ENCODE measurements around the gene PRR33. TPM values are rescaled to one million over a fixed set of nuclear protein-coding genes. Genes with fewer than 3 reads are reported as not detected.

PRR33 gene
- total RNA-seq, 1 experiment from 2014 or later, result not detected

DNA sequence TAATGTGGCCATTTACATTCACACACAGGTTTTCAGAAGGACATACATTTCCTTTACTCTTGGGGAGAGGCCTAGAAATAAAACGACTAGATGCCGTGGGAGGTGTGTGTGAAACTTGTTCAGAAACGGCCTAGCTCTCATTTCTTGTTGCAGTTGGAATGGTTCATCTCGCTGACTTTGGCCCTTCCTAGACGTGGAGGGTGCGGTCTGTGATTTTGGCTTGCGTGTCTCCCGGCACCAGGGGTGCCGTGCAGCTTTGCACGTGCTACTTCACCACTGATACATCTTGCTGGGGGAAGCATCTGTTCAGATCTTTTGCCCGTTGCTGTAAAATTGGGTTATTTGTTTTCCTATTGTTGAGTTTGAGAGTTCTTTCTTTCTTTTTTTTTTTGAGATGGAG, 3.1 kb upstream of the PRR33 start (continued):
- TF ChIP-seq SP1 (IDR thresholded peaks at IDR 0.05; ENCODE audit: low read depth) (no peak), CBX3 (IDR thresholded peaks at IDR 0.05; ENCODE audit: low read depth) (no peak), EZH2phosphoT487 (IDR thresholded peaks at IDR 0.05; ENCODE audit: borderline replicate concordance) (no peak), EGR1 (IDR thresholded peaks at IDR 0.05; ENCODE audit: low read depth) (no peak), CEBPB (IDR thresholded peaks at IDR 0.05; ENCODE audit: low read depth) (no peak), FOSL1 (IDR thresholded peaks at IDR 0.05; ENCODE audit: low read depth) (no peak)
- TF ChIP-seq, protein P1, sequence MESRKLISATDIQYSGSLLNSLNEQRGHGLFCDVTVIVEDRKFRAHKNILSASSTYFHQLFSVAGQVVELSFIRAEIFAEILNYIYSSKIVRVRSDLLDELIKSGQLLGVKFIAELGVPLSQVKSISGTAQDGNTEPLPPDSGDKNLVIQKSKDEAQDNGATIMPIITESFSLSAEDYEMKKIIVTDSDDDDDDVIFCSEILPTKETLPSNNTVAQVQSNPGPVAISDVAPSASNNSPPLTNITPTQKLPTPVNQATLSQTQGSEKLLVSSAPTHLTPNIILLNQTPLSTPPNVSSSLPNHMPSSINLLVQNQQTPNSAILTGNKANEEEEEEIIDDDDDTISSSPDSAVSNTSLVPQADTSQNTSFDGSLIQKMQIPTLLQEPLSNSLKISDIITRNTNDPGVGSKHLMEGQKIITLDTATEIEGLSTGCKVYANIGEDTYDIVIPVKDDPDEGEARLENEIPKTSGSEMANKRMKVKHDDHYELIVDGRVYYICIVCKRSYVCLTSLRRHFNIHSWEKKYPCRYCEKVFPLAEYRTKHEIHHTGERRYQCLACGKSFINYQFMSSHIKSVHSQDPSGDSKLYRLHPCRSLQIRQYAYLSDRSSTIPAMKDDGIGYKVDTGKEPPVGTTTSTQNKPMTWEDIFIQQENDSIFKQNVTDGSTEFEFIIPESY (IDR thresholded peaks at IDR 0.05; ENCODE audit: extremely low read depth, insufficient replicate concordance, low read length), result no peak

DNA sequence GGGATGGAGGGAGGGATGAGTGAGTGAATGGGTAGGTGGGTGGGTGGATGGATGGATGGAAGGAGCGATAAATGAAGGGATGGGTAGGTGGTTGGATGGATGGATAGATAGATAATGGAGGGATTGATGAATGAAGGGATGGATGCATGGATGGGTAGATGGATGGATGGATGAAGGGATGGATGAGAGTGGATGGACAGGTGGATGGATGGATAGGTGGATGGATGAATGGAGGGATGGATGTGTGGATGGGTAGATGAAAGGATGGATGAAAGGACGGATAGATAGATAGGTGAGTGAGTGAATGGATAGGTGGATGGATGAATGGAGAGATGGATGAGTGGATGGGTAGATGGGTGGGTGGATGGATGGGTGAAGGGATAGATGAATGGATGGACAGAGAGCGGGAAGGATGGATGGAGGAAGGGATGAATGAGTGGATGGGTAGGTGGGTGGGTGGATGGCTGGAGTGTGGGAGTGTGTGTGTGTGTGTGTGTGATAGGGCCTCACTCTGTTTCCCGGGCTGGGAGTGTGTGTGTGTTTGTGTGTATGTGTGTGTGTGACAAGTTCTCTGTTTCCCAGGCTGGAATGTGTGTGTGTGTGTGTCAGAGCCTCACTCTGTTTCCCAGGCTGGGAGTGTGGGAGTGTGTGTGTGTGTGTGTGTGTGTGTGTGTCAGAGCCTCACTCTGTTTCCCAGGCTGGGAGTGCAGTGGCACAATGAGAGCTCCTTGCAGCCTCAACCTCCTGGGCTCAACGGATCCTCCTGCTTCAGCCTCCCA, 2.1 kb upstream of the PRR33 start:
- ATAC-seq (no peak), DNase-seq (ENCODE audit: low read depth, low spot score) (no peak)
- no peak overlapping the region for H3K4me3 ChIP-seq (replicated peaks in 1 of 2; ENCODE audit: low read depth in 1 of 2, low read length in 2 of 2)
- ChIA-PET RAD21 (ENCODE audit: low non-redundant PET in 1 of 2, low total read pairs in 2 of 2, uncharacterized antibody in 2 of 2, unreplicated experiment in 2 of 2) (no interaction called here), POLR2A (no interaction called here), CTCF (no interaction called here)
- no peak overlapping the region for H2AFZ ChIP-seq (ENCODE audit: low read depth, low read length, poor library complexity, severe bottlenecking)
- no peaks in the 10 kb centered on the region for H3K4me1 ChIP-seq (ENCODE audit: control insufficient read depth in 1 of 2, insufficient read depth in 2 of 2, low read length in 2 of 2)
- TF ChIP-seq, protein P2, sequence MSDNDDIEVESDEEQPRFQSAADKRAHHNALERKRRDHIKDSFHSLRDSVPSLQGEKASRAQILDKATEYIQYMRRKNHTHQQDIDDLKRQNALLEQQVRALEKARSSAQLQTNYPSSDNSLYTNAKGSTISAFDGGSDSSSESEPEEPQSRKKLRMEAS (IDR thresholded peaks at IDR 0.05), result no peak
- TF ChIP-seq FOSL1 (IDR thresholded peaks at IDR 0.05; ENCODE audit: low read depth) (no peak), JUND (IDR thresholded peaks at IDR 0.05) (no peak), SIN3A (IDR thresholded peaks at IDR 0.05; ENCODE audit: low read depth) (no peak), POLR2AphosphoS5 (IDR thresholded peaks at IDR 0.05; ENCODE audit: low read depth, low read length) (no peak), EZH2phosphoT487 (IDR thresholded peaks at IDR 0.05; ENCODE audit: borderline replicate concordance) (no peak), CBX3 (IDR thresholded peaks at IDR 0.05; ENCODE audit: low read depth) (no peak), ATF3 (IDR thresholded peaks at IDR 0.05) (no peak), EGR1 (IDR thresholded peaks at IDR 0.05; ENCODE audit: low read depth) (no peak)
- TF ChIP-seq, protein P3, sequence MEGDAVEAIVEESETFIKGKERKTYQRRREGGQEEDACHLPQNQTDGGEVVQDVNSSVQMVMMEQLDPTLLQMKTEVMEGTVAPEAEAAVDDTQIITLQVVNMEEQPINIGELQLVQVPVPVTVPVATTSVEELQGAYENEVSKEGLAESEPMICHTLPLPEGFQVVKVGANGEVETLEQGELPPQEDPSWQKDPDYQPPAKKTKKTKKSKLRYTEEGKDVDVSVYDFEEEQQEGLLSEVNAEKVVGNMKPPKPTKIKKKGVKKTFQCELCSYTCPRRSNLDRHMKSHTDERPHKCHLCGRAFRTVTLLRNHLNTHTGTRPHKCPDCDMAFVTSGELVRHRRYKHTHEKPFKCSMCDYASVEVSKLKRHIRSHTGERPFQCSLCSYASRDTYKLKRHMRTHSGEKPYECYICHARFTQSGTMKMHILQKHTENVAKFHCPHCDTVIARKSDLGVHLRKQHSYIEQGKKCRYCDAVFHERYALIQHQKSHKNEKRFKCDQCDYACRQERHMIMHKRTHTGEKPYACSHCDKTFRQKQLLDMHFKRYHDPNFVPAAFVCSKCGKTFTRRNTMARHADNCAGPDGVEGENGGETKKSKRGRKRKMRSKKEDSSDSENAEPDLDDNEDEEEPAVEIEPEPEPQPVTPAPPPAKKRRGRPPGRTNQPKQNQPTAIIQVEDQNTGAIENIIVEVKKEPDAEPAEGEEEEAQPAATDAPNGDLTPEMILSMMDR (IDR thresholded peaks at IDR 0.05 in 2 of 3, conservative IDR thresholded peaks at IDR 0.05 in 1 of 3; ENCODE audit: borderline replicate concordance in 1 of 3, insufficient read depth in 1 of 3, low read depth in 2 of 3, low read length in 2 of 3), result no peak
- no peak overlapping the region for H3K4me2 ChIP-seq (ENCODE audit: low read length)
- no TSS peak for BruUV-seq (replicated peaks)
- intact Hi-C loops (cut with micrococcal nuclease), result loop anchor here (10.0 kb wide), 1 partner anchor 51 kb away; the partner anchor contains the start of gene MRPL23
- H3K9me2 ChIP-seq (ENCODE audit: insufficient read depth), result no peaks in the 10 kb centered on the region
- no peaks in the 10 kb centered on the region for H3K36me3 ChIP-seq (ENCODE audit: control insufficient read depth in 1 of 2, insufficient read depth in 2 of 2, low read length in 2 of 2)
- H4K20me1 ChIP-seq (ENCODE audit: insufficient read depth), result no peaks in the 10 kb centered on the region
- H3K27ac ChIP-seq (ENCODE audit: low read depth, low read length), result no peak overlapping the region
- no peak overlapping the region for H3K9ac ChIP-seq (ENCODE audit: low read length)
- peaks cover 16% of the 10 kb centered on the region for H3K27me3 ChIP-seq (ENCODE audit: insufficient read depth, low read length)
- H3K9me3 ChIP-seq (ENCODE audit: control insufficient read depth in 1 of 2, insufficient read depth in 1 of 2, low read depth in 1 of 2, low read length in 2 of 2), result no peaks in the 10 kb centered on the region
- no peaks in the 10 kb centered on the region for H3K79me2 ChIP-seq (ENCODE audit: insufficient read depth, low read length)
